GM23338 (cell line): Measurements from ENCODE around the gene GTPBP8. TPM values are rescaled to one million over a fixed set of nuclear protein-coding genes. Genes with fewer than 3 reads are reported as not detected.

Experiments used
- ATAC-seq: fragments of 200-7000 bp; cut with Tn5 transposase; 3 replicates; pipeline ENCODE4 v1.9.1; 2020
- DNase-seq: peaks from one replicate; pipeline ENCODE4 v3.0.0-alpha.2; 2015; ENCODE audit warnings: low spot score
- H2AFZ ChIP-seq: fragments of 200-600 bp; sonication (generic); 2 replicates; pipeline ENCODE4 v1.8.0; 2016; ENCODE audit warnings: antibody characterized with exemption, mild to moderate bottlenecking, moderate library complexity
- H3F3A ChIP-seq: fragments of 200-600 bp; sonication (generic); replicated peaks from 2 replicates; pipeline ENCODE4 v1.8.0; 2017; ENCODE audit warnings: antibody characterized with exemption, mixed run types, low read depth
- H3K27ac ChIP-seq: fragments of 200-600 bp; sonication (generic); 2 replicates; pipeline ENCODE4 v1.6.1; 2016; ENCODE audit warnings: low read depth
- H3K27me3 ChIP-seq: fragments of 200-600 bp; sonication (generic); 2 replicates; pipeline ENCODE4 v1.8.0; 2016; ENCODE audit warnings: mild to moderate bottlenecking, mixed run types, moderate library complexity; ENCODE audit not compliant: insufficient read depth
- H3K36me3 ChIP-seq: fragments of 200-600 bp; sonication (generic); 2 replicates; pipeline ENCODE4 v1.8.0; 2016; ENCODE audit warnings: mild to moderate bottlenecking; ENCODE audit not compliant: insufficient read depth
- H3K4me1 ChIP-seq: fragments of 200-600 bp; sonication (generic); 2 replicates; pipeline ENCODE4 v1.8.0; 2016; ENCODE audit warnings: mild to moderate bottlenecking, moderate library complexity; ENCODE audit not compliant: insufficient read depth
- H3K4me2 ChIP-seq: fragments of 200-600 bp; sonication (generic); 2 replicates; pipeline ENCODE4 v1.7.1; 2017; ENCODE audit warnings: mixed run types
- H3K4me3 ChIP-seq: fragments of 200-600 bp; sonication (generic); 2 replicates; pipeline ENCODE4 v1.6.1; 2016; ENCODE audit warnings: mixed run types
- H3K79me2 ChIP-seq: fragments of 200-600 bp; sonication (generic); replicated peaks from 2 replicates; pipeline ENCODE4 v1.8.0; 2017; ENCODE audit warnings: mild to moderate bottlenecking; ENCODE audit not compliant: insufficient read depth
- H3K9me2 ChIP-seq: fragments of 200-600 bp; sonication (generic); 2 replicates; pipeline ENCODE4 v1.8.0; 2017; ENCODE audit not compliant: insufficient read depth
- H4K20me1 ChIP-seq: fragments of 200-600 bp; sonication (generic); replicated peaks from 2 replicates; pipeline ENCODE4 v1.8.0; 2017; ENCODE audit warnings: mild to moderate bottlenecking; ENCODE audit not compliant: insufficient read depth
- H3K27ac Mint-ChIP-seq: 2 replicates; pipeline ENCODE4 v1.8.0; 2020; ENCODE audit warnings: inconsistent platforms, mild to moderate bottlenecking, moderate library complexity, mixed read lengths
- H3K27me3 Mint-ChIP-seq: 3 replicates; pipeline ENCODE4 v1.8.0; 2022; ENCODE audit warnings: low read depth, mild to moderate bottlenecking, moderate library complexity, mixed read lengths, inconsistent platforms; ENCODE audit not compliant: insufficient read depth, poor library complexity
- H3K36me3 Mint-ChIP-seq: 3 replicates; pipeline ENCODE4 v1.8.0; 2021; ENCODE audit warnings: low read depth, mild to moderate bottlenecking, inconsistent platforms, moderate library complexity, mixed read lengths
- H3K4me1 Mint-ChIP-seq: 3 replicates; pipeline ENCODE4 v1.8.0; 2020; ENCODE audit warnings: mild to moderate bottlenecking, inconsistent platforms, mixed read lengths
- H3K4me3 Mint-ChIP-seq: 3 replicates; pipeline ENCODE4 v1.8.0; 2021; ENCODE audit warnings: moderate library complexity, mild to moderate bottlenecking, inconsistent platforms, mixed read lengths
- H3K9me3 Mint-ChIP-seq: 3 replicates; pipeline ENCODE4 v1.8.0; 2020; ENCODE audit warnings: moderate library complexity, mild to moderate bottlenecking, inconsistent platforms, mixed read lengths
- CTCF ChIP-seq, 2 experiments: fragments of 200-600 bp in 1 of 2; sonication (generic) in 1 of 2; conservative IDR thresholded peaks; 2 replicates each; pipeline versions ENCODE4 v1.5.1 to v1.6.1; 2016 to 2017; ENCODE audit warnings: antibody characterized with exemption in 2 of 2, low read depth in 2 of 2, mild to moderate bottlenecking in 2 of 2, moderate library complexity in 1 of 2
- ZNF331 ChIP-seq: fragments of 250-450 bp; sonication (Bioruptor Pico); IDR thresholded peaks from 2 replicates; pipeline ENCODE4 v1.5.0; 2020; ENCODE audit warnings: low read depth, mild to moderate bottlenecking, moderate library complexity
- polyA plus RNA-seq: library from polyadenylated mRNA; unstranded; fragments of >200 nt; fragmentation: Nextera tagmentation; extraction: Ambion mirVana; gene quantifications from 2 replicates; pipeline ENCODE4 v1.2.1, GENCODE V29; 2016
- total RNA-seq: library from RNA; depleted of rRNA; stranded (reverse); fragments of >200 nt; shearing (Covaris generic); gene quantifications from 2 replicates; pipeline ENCODE4 v1.2.3, GENCODE V29; 2014
- TF ChIP-seq, protein P1 (sequence below): fragments of 250-450 bp; sonication (Bioruptor Pico); IDR thresholded peaks from 2 replicates; pipeline ENCODE4 v1.5.0; 2020; ENCODE audit warnings: mild to moderate bottlenecking, moderate library complexity

Gene GTPBP8
- total and polyA plus RNA-seq, 2 experiments from 2014 or later: 39.9 to 47.1 TPM

DNA sequence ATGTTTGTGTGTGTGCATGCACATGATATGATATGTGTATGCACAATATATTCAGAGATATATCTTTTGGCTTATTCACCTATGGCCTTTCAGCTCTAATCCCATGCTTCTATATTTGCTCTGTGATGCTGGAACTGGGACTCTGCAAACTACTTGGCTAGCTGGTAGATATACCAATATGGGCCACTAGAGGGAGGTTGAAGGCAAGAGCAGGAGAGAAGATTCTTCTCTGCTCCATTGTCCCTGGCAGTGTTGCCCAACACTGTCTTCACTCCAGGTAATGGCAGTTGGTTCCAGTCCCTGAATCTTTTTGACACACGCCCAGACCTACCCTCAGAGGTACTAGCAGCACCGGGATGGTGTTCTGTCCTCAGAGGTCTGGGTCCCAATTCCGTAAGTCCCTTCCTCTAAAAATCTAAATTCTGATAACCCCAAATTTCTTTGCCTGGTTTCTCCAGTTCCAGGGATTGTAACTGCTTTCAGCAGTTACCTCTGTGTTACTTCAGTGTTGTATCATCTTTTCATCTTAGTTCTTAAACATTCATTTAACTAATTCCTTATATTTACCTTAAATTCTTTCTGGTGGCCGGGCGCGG lies 44.7 kb downstream of the GTPBP8 start:
- Mint-ChIP-seq H3K4me1 (no peaks in the 10 kb centered on the region), H3K27ac (no peak overlapping the region), H3K27me3 (no peaks in the 10 kb centered on the region), H3K9me3 (0 out of 3 replicates have a peak, but pooled peaks cover 3% of the 10 kb centered on the region), H3K36me3 (no peaks in the 10 kb centered on the region), H3K4me3 (no peak overlapping the region)
- H3K79me2 ChIP-seq: no peaks in the 10 kb centered on the region
- H4K20me1 ChIP-seq: no peaks in the 10 kb centered on the region
- H3K27me3 ChIP-seq: no peaks in the 10 kb centered on the region
- no peaks in the 10 kb centered on the region for H3K36me3 ChIP-seq
- no peak overlapping the region for H2AFZ ChIP-seq
- TF ChIP-seq ZNF331 (CRISPR knock-in tag) (no peak), CTCF (conservative IDR thresholded peaks at IDR 0.05; ENCODE audit: low read depth in 2 of 2) (peak; percentile 80 to 82)
- TF ChIP-seq, protein P1, sequence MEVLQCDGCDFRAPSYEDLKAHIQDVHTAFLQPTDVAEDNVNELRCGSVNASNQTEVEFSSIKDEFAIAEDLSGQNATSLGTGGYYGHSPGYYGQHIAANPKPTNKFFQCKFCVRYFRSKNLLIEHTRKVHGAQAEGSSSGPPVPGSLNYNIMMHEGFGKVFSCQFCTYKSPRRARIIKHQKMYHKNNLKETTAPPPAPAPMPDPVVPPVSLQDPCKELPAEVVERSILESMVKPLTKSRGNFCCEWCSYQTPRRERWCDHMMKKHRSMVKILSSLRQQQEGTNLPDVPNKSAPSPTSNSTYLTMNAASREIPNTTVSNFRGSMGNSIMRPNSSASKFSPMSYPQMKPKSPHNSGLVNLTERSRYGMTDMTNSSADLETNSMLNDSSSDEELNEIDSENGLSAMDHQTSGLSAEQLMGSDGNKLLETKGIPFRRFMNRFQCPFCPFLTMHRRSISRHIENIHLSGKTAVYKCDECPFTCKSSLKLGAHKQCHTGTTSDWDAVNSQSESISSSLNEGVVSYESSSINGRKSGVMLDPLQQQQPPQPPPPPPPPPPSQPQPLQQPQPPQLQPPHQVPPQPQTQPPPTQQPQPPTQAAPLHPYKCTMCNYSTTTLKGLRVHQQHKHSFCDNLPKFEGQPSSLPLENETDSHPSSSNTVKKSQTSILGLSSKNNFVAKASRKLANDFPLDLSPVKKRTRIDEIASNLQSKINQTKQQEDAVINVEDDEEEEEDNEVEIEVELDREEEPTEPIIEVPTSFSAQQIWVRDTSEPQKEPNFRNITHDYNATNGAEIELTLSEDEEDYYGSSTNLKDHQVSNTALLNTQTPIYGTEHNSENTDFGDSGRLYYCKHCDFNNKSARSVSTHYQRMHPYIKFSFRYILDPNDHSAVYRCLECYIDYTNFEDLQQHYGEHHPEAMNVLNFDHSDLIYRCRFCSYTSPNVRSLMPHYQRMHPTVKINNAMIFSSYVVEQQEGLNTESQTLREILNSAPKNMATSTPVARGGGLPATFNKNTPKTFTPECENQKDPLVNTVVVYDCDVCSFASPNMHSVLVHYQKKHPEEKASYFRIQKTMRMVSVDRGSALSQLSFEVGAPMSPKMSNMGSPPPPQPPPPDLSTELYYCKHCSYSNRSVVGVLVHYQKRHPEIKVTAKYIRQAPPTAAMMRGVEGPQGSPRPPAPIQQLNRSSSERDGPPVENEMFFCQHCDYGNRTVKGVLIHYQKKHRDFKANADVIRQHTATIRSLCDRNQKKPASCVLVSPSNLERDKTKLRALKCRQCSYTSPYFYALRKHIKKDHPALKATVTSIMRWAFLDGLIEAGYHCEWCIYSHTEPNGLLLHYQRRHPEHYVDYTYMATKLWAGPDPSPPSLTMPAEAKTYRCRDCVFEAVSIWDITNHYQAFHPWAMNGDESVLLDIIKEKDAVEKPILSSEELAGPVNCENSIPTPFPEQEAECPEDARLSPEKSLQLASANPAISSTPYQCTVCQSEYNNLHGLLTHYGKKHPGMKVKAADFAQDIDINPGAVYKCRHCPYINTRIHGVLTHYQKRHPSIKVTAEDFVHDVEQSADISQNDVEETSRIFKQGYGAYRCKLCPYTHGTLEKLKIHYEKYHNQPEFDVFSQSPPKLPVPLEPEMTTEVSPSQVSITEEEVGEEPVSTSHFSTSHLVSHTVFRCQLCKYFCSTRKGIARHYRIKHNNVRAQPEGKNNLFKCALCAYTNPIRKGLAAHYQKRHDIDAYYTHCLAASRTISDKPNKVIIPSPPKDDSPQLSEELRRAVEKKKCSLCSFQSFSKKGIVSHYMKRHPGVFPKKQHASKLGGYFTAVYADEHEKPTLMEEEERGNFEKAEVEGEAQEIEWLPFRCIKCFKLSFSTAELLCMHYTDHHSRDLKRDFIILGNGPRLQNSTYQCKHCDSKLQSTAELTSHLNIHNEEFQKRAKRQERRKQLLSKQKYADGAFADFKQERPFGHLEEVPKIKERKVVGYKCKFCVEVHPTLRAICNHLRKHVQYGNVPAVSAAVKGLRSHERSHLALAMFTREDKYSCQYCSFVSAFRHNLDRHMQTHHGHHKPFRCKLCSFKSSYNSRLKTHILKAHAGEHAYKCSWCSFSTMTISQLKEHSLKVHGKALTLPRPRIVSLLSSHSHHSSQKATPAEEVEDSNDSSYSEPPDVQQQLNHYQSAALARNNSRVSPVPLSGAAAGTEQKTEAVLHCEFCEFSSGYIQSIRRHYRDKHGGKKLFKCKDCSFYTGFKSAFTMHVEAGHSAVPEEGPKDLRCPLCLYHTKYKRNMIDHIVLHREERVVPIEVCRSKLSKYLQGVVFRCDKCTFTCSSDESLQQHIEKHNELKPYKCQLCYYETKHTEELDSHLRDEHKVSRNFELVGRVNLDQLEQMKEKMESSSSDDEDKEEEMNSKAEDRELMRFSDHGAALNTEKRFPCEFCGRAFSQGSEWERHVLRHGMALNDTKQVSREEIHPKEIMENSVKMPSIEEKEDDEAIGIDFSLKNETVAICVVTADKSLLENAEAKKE (CRISPR knock-in tag): peak; percentile 87
- H3K9me2 ChIP-seq: no peaks in the 10 kb centered on the region
- no peak overlapping the region for H3K27ac ChIP-seq
- no peak overlapping the region for H3K4me2 ChIP-seq
- no peak overlapping the region for H3K4me3 ChIP-seq
- ATAC-seq (peak; percentile 98), DNase-seq (peak; percentile 92)
- no peaks in the 10 kb centered on the region for H3F3A ChIP-seq
- H3K4me1 ChIP-seq: no peaks in the 10 kb centered on the region
